Aorta (tissue), 5 donors: ENCODE results near the gene DNM2. TPM values are rescaled to one million over a fixed set of nuclear protein-coding genes. Genes with fewer than 3 reads are reported as not detected.

Experiments
- ATAC-seq: fragments of 200-7000 bp; cut with Tn5 transposase; one replicate; pipeline ENCODE4 v1.9.1; 2022; ENCODE audit warnings: moderate library complexity; ENCODE audit not compliant: low FRiP score
- DNase-seq, 2 donors: peaks; one replicate each; pipeline ENCODE4 v3.0.0-alpha.2; 2020
- H3K27ac ChIP-seq, 2 donors: one replicate each; pipeline ENCODE4 v1.5.1; 2013; ENCODE audit warnings: low read length in 2 of 2, mild to moderate bottlenecking in 2 of 2, moderate library complexity in 2 of 2, control low read depth in 1 of 2, inconsistent platforms in 1 of 2, low read depth in 1 of 2
- H3K27me3 ChIP-seq, 2 donors: one replicate each; pipeline ENCODE4 v1.6.1; 2013; ENCODE audit warnings: control low read depth in 1 of 2, low read length in 1 of 2, mild to moderate bottlenecking in 1 of 2, moderate library complexity in 1 of 2; ENCODE audit not compliant: insufficient read depth in 2 of 2, control insufficient read depth in 1 of 2
- H3K36me3 ChIP-seq, 2 donors: one replicate each; pipeline ENCODE4 v1.6.1; 2013; ENCODE audit warnings: control low read depth in 1 of 2, low read length in 1 of 2, mild to moderate bottlenecking in 1 of 2; ENCODE audit not compliant: insufficient read depth in 2 of 2, control insufficient read depth in 1 of 2
- H3K4me1 ChIP-seq, 2 donors: one replicate each; pipeline ENCODE4 v1.6.1; 2013; ENCODE audit warnings: low read length in 2 of 2, control low read depth in 1 of 2, mild to moderate bottlenecking in 1 of 2, moderate library complexity in 1 of 2; ENCODE audit not compliant: insufficient read depth in 2 of 2, control insufficient read depth in 1 of 2
- H3K4me3 ChIP-seq, 2 donors: one replicate each; pipeline ENCODE4 v1.5.1; 2013; ENCODE audit warnings: low read length in 2 of 2, control low read depth in 1 of 2, mild to moderate bottlenecking in 1 of 2
- H3K9me3 ChIP-seq: one replicate; pipeline ENCODE4 v1.6.1; 2013; ENCODE audit warnings: mild to moderate bottlenecking, low read length; ENCODE audit not compliant: control insufficient read depth
- WGBS, 2 donors: extraction: QIAGEN DNeasy Blood & Tissue Kit; methylation state at CpG; one replicate each; pipeline ENCODE4 v1.1.7; 2013; 5-methylcytosine and 5-hydroxymethylcytosine counted together
- intact Hi-C, 2 donors: fragments of 100-400 bp; cut with DNase I; formaldehyde crosslinking; loops; one replicate each; pipeline versions ENCODE4 v1.14.2 to v1.15.0; 2022
- polyA plus RNA-seq, 2 donors: library from polyadenylated mRNA; stranded (reverse); fragments of 200-250 nt; gene quantifications; one replicate each; pipeline ENCODE4 v1.2.3, GENCODE V29; 2013
- total RNA-seq, 2 donors: library from RNA; stranded (reverse); fragmentation: NEBNext Ultra II Directional; extraction: Animal tissue kit (Norgen Biotek cat#: 25700); gene quantifications; one replicate each; pipeline ENCODE4 v1.2.1, GENCODE V29; 2021
- donor health status: healthy with polysubstance abuse.
- donor health status: Bipolar disorder and iron deficiency.
- donor health status: DM: no; HTN: no; CAD: no.
- donor health status: DM: no; HTN: no; CAD: no.
- donor health status: DM: yes; HTN: yes; CAD: no.

The DNM2 gene
- total and polyA plus RNA-seq, 4 donors: 51.7 to 160 (median 104) TPM

DNA sequence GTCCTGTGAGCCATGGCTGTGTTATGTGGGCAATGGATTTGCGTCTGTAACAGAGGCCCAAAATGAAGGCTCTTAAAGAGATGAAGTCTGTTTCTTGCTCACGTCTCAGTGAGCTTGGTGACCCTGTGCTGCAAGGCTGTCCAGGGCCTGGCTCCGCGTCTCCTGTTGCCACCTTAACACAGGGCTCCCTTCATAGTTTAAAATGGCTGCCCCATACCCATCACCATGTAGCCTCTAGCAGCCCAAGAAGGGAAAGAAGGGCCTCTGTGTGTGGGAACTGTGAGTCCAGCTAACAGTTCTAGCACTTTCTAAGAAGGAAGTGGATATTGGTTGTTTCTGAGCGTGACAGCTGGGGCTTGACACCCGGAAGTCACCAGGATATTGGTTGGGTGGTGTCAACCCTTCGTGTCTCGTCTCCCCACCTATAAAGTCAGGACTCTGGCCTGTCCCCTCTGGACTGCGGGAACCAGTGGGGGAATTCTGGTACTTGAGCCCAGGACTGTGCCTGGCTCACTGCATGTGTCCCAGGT is 97.2 kb downstream of the DNM2 start:
- Histone ChIP-seq H3K27ac (no peak overlapping the region), H3K9me3 (no peaks in the 10 kb centered on the region), H3K36me3 (peaks cover 0 to under 1% of the 10 kb centered on the region in 2 donors), H3K4me1 (no peaks in the 10 kb centered on the region), H3K4me3 (no peak overlapping the region), H3K27me3 (no peaks in the 10 kb centered on the region)
- DNase-seq (no peak), ATAC-seq (no peak)
- intact Hi-C loops: no loop called here
- 95 to 98% methylated on average over 9 of the region's 9 CpGs for WGBS, 2 donors

DNA sequence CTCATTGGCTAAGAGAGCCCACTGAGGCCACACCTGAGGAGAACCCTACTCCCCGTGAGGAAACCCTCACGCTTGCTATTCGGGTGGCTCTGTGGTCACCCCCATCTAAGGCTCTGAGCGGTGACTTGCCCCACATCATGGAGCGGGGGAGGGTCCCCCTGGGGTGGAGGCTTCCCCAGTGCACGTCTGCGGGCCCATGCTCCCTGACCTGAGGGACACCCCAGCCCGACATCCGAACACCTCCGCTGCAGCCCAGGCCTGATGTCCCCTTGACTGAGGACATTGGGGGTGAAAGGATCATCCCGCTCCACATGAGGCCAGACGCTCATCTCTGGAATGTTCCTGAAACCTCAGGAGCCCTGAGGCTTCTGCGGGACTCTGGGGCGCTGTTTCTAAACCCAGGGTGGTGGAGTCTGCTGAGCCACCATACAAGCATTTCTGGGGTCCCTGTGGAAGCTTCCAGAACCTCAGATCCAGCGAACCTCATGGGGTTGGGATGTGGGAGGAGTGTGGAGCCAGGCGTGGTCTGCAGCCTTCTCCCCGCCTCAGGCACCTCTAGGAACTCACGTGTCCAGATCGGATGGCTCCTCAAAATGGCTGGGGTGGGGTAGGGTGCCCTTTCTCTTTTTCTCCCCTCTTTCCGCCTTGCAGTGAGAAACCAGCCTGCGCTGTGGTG is 98.2 kb downstream of the DNM2 start:
- Histone ChIP-seq H3K27me3 (no peaks in the 10 kb centered on the region), H3K4me3 (no peak overlapping the region), H3K4me1 (no peaks in the 10 kb centered on the region), H3K36me3 (peaks cover 0 to 3% of the 10 kb centered on the region in 2 donors), H3K27ac (peak overlapping the region in 1 of 2 donors; percentile 38), H3K9me3 (no peaks in the 10 kb centered on the region)
- ATAC-seq (no peak), DNase-seq (no peak)
- 80 to 84% methylated on average over 21 of the region's 21 CpGs for WGBS, 2 donors
- intact Hi-C loops: no loop called here

DNA sequence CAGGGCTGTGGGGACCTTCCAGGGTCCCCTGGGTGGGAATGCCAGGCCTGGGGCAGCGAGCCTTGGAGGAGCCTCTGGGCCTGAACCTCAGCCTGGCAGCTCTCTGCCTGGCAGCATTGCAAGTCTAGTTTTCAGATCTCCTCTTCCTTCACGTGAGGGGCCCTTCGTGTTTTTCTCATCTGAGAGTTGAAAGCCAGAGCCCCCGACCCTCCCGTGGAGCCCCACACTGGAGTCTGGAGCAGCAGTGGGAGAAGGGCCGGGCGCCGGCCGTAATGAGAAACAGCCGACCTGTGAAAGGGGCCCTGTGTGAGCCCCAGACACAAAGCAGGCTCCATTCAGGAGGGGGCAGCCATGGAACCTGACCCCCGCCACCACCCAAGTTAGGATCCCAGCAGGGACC is 98.8 kb downstream of the DNM2 start:
- no peak for ATAC-seq
- WGBS, 2 donors: 46 to 55% methylated on average over 10 to 11 of the region's 11 CpGs
- DNase-seq: no peak
- H3K4me3 ChIP-seq: no peak overlapping the region
- H3K27me3 ChIP-seq: no peaks in the 10 kb centered on the region
- no peaks in the 10 kb centered on the region for H3K9me3 ChIP-seq
- intact Hi-C loops: no loop called here
- peaks cover 0 to 3% of the 10 kb centered on the region in 2 donors for H3K36me3 ChIP-seq
- H3K4me1 ChIP-seq: no peaks in the 10 kb centered on the region
- H3K27ac ChIP-seq: peak overlapping the region in 1 of 2 donors; percentile 38

DNA sequence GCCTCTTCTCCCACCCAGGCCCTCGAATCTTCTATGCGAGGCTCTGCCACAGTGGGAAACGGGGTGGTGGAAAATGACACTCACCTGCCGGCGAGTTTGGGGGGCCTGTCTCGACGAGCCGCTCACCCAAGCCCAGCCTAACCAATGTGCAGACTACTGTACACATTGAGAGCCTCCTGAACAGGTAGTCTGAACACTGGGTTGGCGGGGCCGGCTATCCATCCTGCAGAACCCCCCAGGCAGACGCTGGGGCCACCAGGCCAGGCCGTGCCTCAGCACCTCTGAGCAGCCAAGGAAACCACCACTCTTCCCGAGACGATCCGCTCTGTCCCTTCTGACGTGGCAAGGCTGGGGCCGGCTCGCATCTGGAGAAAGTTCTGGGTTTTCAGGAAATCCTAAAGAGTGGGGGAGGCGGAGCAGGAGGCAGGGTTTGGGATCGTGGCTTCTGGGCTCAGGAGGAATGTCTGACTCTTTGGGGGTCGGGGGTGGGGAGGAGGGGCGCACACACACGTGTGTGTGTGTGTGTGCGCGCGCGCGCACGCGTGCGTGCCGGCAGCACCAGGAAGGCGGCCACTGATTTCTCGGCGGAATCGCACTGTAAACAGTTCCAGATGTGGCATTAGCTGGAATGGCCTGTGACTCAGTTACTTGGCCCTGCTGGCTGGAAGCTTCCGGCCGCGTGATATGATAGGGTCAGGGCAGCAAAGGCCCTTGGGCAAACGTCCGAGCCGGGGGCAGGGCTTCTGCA is 99.6 kb downstream of the DNM2 start:
- intact Hi-C loops: no loop called here
- no peaks in the 10 kb centered on the region for H3K9me3 ChIP-seq
- ATAC-seq (peak; percentile 86), DNase-seq (peak; percentile 89 to 93)
- no peak overlapping the region for H3K4me3 ChIP-seq
- WGBS, 2 donors: 17 to 25% methylated on average over 42 of the region's 42 CpGs
- H3K27ac ChIP-seq: peak overlapping the region; percentile 24 to 73
- no peaks in the 10 kb centered on the region for H3K4me1 ChIP-seq
- H3K27me3 ChIP-seq: no peaks in the 10 kb centered on the region
- peaks cover 0 to 3% of the 10 kb centered on the region in 2 donors for H3K36me3 ChIP-seq

DNA sequence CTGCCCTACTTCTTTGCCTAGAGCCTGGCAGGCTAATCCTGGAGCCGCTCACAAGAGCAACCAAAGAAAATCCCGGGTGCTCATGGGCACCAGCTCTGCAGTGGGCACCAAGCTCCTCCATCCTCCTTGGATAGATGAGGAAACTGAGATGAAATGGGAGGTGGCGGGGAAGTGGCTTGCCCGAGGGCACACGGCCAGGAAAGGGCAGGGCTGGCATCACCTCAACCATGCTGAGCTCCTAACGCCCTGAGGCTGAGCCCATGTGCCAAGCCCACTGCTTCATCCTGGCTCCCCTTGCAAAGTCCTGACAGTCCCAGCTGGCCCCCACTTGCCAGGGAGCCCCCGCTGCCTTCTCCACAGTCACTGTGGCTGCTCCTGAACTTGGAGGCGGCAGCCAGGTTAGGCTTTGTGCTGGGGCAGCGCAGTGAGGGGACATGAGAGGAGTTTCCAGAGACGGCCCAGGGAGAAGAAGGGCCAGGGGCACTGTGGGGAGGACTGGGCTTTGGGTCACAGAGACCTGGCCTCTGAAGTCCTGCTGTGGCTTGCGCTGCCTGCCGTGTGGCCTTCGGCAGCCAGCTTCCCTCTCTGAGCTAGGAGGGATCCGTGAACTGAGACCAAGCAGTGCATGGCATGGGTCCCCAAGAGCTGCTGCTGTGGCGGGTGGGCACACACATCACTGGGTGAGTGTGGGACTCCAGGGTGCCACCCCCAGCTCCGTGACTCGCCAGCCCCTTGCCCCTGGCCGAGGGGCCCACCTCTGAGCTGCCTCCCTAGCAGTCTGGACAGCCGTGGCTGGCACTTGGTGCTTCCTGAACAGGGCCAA is 100.6 kb downstream of the DNM2 start:
- intact Hi-C loops: no loop called here
- WGBS, 2 donors: 77 to 83% methylated on average over 19 of the region's 19 CpGs
- no peaks in the 10 kb centered on the region for H3K4me1 ChIP-seq
- DNase-seq (no peak), ATAC-seq (no peak)
- peaks cover 0 to 3% of the 10 kb centered on the region in 2 donors for H3K36me3 ChIP-seq
- no peaks in the 10 kb centered on the region for H3K27me3 ChIP-seq
- H3K27ac ChIP-seq: peak overlapping the region in 1 of 2 donors; percentile 73
- H3K9me3 ChIP-seq: no peaks in the 10 kb centered on the region
- H3K4me3 ChIP-seq: no peak overlapping the region

DNA sequence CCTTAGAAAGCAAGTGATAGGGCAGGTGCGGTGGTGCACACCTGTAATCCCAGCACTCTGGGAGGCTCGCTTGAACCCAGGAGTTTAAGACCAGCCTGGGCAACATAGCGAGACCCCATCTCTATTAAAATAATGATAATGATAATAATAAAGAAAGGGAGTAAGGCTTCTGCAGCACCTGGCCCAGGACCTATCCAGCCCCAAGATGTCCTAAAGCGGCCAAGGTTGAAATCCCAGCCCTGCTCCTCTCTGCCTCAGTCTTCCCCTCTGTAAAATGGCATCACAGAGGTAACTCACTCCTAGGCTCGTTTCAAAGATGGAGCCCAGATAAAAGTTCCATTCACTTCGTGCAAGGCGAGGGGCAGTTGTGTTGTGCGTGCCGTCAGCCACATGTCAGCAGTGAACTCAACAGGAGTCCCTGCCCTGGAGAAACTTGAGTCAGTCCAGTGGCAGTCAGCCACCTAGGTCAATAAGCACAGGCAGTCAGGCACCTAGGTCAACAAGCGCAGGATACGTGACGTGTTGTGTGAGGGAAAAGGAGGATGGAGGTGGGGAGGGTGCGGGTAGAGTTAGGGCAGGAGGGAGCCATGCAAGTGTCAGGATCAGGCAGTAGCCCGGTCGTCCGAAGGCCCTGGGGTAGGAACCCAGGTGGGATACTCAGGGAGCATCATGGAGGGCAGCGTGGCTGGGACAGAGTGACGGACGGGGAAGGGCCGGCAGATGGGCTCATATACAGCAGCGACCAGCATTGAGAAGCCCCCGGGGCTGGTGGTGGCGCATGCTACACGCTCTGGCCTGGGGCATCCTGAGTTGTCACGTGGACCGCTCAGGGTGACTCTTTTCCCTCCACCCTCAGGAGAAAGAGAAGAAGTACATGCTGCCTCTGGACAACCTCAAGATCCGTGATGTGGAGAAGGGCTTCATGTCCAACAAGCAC is 101.5 kb downstream of the DNM2 start:
- no peak overlapping the region for H3K27ac ChIP-seq
- H3K9me3 ChIP-seq: no peaks in the 10 kb centered on the region
- H3K27me3 ChIP-seq: no peaks in the 10 kb centered on the region
- intact Hi-C loops: no loop called here
- DNase-seq (no peak), ATAC-seq (no peak)
- H3K36me3 ChIP-seq: peaks cover 0 to 3% of the 10 kb centered on the region in 2 donors
- 94% methylated on average over 26 to 27 of the region's 27 CpGs for WGBS, 2 donors
- no peaks in the 10 kb centered on the region for H3K4me1 ChIP-seq
- H3K4me3 ChIP-seq: no peak overlapping the region

DNA sequence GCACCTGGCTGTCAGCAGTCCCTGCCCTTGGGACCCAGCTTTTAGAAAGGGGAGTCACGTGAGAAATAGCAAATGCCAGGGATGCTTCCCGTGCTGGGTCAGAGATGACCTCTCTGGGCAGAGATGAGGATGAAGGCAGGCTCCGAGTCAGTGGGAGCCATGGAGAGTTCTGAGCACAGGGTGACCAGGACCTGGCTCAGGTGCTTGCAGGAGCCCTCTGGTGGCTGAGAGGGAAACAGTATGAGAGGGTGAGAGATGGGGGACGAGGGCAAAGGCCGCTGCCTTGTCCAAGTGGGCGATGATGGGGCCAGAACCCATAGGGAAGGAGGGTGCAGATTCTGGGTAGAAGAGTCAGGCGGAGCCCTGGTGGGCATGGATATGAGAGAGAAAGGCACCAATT is 102.3 kb downstream of the DNM2 start:
- H3K36me3 ChIP-seq: peaks cover 0 to 3% of the 10 kb centered on the region in 2 donors
- no peak overlapping the region for H3K4me3 ChIP-seq
- 85 to 87% methylated on average over 7 of the region's 7 CpGs for WGBS, 2 donors
- DNase-seq (no peak), ATAC-seq (no peak)
- no peaks in the 10 kb centered on the region for H3K4me1 ChIP-seq
- H3K27ac ChIP-seq: no peak overlapping the region
- H3K27me3 ChIP-seq: no peaks in the 10 kb centered on the region
- no peaks in the 10 kb centered on the region for H3K9me3 ChIP-seq
- intact Hi-C loops: no loop called here

DNA sequence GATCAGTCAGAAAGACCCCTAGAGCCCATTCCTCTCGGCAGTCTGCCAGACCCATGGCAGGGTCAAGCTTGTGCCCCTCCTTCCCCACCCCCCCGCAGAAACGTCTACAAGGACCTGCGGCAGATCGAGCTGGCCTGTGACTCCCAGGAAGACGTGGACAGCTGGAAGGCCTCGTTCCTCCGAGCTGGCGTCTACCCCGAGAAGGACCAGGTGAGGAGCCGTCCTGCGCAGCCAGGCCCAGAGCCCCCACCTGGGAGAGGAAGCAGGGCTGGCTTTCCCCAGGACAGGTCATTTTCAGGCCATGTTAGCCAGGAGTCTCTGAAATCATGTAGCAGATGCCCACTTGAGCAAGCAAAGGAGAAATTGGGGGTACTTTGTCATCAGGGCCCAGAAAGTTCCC is 105.8 kb downstream of the DNM2 start:
- Histone ChIP-seq H3K36me3 (peaks cover 0 to 3% of the 10 kb centered on the region in 2 donors), H3K27me3 (no peaks in the 10 kb centered on the region), H3K27ac (no peak overlapping the region), H3K4me3 (no peak overlapping the region), H3K4me1 (no peaks in the 10 kb centered on the region), H3K9me3 (no peaks in the 10 kb centered on the region)
- DNase-seq (no peak), ATAC-seq (no peak)
- intact Hi-C loops: no loop called here
- 91% methylated on average over 12 of the region's 12 CpGs for WGBS, 2 donors
